ENCODE results near the gene TSPEAR.

The TSPEAR gene

DNA sequence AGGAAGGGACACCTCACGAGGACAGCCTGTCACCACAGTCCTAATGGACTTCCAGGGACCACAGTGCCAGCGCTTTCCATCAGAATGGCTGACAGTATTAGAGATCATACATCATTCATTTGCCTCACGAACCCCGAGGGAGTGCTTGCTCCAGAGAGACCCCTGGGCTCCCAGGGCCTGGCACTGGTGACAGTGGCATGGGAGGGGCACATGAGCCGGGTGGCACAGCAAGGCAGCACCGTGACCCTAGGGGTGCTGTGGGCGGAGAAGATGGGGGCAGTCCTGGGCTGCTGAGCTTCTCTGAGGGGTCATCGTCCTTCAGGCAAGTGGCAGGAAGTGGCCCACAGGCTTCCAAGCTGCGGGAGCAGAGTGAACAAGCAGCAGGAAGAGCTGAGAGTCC lies 16.4 kb upstream of the TSPEAR start:
- TF ChIP-seq SIN3A (IDR thresholded peaks at IDR 0.05; ENCODE audit: borderline replicate concordance, insufficient read depth, low read length) (no peak), POLR2AphosphoS5 (IDR thresholded peaks at IDR 0.05; ENCODE audit: low read depth, low read length) (no peak), FOXP2 (optimal IDR thresholded peaks at IDR 0.05; ENCODE audit: borderline replicate concordance, extremely low read depth, extremely low read length, insufficient read depth) (no peak), TAF1 (IDR thresholded peaks at IDR 0.05; ENCODE audit: borderline replicate concordance, insufficient read depth, low read length) (no peak)
- TF ChIP-seq, protein P1, sequence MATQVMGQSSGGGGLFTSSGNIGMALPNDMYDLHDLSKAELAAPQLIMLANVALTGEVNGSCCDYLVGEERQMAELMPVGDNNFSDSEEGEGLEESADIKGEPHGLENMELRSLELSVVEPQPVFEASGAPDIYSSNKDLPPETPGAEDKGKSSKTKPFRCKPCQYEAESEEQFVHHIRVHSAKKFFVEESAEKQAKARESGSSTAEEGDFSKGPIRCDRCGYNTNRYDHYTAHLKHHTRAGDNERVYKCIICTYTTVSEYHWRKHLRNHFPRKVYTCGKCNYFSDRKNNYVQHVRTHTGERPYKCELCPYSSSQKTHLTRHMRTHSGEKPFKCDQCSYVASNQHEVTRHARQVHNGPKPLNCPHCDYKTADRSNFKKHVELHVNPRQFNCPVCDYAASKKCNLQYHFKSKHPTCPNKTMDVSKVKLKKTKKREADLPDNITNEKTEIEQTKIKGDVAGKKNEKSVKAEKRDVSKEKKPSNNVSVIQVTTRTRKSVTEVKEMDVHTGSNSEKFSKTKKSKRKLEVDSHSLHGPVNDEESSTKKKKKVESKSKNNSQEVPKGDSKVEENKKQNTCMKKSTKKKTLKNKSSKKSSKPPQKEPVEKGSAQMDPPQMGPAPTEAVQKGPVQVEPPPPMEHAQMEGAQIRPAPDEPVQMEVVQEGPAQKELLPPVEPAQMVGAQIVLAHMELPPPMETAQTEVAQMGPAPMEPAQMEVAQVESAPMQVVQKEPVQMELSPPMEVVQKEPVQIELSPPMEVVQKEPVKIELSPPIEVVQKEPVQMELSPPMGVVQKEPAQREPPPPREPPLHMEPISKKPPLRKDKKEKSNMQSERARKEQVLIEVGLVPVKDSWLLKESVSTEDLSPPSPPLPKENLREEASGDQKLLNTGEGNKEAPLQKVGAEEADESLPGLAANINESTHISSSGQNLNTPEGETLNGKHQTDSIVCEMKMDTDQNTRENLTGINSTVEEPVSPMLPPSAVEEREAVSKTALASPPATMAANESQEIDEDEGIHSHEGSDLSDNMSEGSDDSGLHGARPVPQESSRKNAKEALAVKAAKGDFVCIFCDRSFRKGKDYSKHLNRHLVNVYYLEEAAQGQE (IDR thresholded peaks at IDR 0.05; ENCODE audit: insufficient read depth in 1 of 2, low read depth in 2 of 2, low read length in 2 of 2) = no peak

DNA sequence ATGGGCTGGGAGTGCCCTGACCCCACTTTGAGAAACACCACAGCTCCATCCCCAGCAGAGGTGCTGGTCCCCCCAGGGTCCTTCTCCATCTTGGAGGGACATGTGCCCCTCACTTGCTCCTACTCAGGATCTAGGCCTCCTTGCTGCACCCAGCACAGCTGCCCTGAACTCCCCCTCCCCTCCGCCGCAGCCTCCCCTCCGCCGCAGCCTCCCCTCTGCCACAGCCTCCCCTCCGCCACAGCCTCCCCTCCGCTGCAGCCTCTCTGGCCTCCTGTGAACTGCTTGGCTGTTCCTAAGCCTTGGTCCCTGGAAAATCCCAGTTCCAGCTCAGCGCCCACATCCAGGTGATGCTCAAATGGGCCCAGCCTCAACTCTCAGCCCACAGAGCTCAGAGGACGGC lies 15.9 kb upstream of the TSPEAR start:
- TF ChIP-seq TAF1 (IDR thresholded peaks at IDR 0.05; ENCODE audit: borderline replicate concordance, insufficient read depth, low read length) (no peak), SIN3A (IDR thresholded peaks at IDR 0.05; ENCODE audit: borderline replicate concordance, insufficient read depth, low read length) (no peak), POLR2AphosphoS5 (IDR thresholded peaks at IDR 0.05; ENCODE audit: low read depth, low read length) (no peak), FOXP2 (optimal IDR thresholded peaks at IDR 0.05; ENCODE audit: borderline replicate concordance, extremely low read depth, extremely low read length, insufficient read depth) (no peak)
- TF ChIP-seq, protein P1 (IDR thresholded peaks at IDR 0.05; ENCODE audit: insufficient read depth in 1 of 2, low read depth in 2 of 2, low read length in 2 of 2) = no peak

- TF ChIP-seq, protein P1 (IDR thresholded peaks at IDR 0.05; ENCODE audit: insufficient read depth in 1 of 2, low read depth in 2 of 2, low read length in 2 of 2) = no peak
- TF ChIP-seq SIN3A (IDR thresholded peaks at IDR 0.05; ENCODE audit: borderline replicate concordance, insufficient read depth, low read length) (no peak), FOXP2 (optimal IDR thresholded peaks at IDR 0.05; ENCODE audit: borderline replicate concordance, extremely low read depth, extremely low read length, insufficient read depth) (no peak), TAF1 (IDR thresholded peaks at IDR 0.05; ENCODE audit: borderline replicate concordance, insufficient read depth, low read length) (no peak)
Observed at GRCh38 chr21:44726826-44727225, 15.5 kb upstream of the TSPEAR start.

DNA sequence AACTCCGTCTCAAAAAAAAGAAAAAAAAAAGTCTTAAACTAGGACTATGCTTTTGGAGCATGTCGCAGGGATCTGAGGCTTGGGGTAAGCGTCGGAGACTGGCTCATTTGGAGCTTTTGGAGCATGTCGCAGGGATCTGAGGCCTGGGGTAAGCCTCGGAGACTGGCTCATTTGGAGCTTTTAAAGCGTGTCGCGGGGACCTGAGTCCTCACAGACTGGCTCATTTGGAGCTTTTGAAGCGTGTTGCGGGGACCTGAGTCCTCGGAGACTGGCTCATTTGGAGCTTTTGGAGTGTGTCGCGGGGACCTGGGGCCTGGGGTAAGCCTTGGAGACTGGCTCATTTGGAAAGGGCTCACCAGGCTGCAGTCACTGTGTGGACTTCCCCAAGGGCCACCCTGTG lies 13.6 kb upstream of the TSPEAR start:
- TF ChIP-seq TAF1 (IDR thresholded peaks at IDR 0.05; ENCODE audit: borderline replicate concordance, insufficient read depth, low read length) (no peak), SIN3A (IDR thresholded peaks at IDR 0.05; ENCODE audit: borderline replicate concordance, insufficient read depth, low read length) (no peak), POLR2AphosphoS5 (IDR thresholded peaks at IDR 0.05; ENCODE audit: low read depth, low read length) (no peak), FOXP2 (optimal IDR thresholded peaks at IDR 0.05; ENCODE audit: borderline replicate concordance, extremely low read depth, extremely low read length, insufficient read depth) (no peak)
- TF ChIP-seq, protein P1 (IDR thresholded peaks at IDR 0.05; ENCODE audit: insufficient read depth in 1 of 2, low read depth in 2 of 2, low read length in 2 of 2) = no peak

DNA sequence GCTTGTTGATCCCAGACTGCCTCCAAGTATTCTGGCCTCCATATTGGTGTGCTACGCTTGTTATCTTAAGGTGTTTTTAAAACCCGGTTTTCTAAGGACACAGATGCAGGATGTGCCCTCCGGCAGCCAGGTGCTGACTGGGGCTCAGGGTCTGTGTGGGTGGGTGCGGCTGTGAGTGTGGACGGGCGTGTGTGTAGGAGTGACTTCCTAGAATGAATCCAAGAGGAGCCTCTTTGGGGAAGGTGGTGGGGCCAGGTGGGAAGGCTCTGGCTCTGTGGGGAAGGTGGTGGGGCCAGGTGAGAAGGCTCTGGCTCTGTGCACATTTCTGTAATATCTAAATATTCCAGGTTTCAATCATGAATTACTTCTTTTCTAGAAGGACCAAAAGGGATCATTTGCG lies 12.8 kb upstream of the TSPEAR start:
- TF ChIP-seq SIN3A (IDR thresholded peaks at IDR 0.05; ENCODE audit: borderline replicate concordance, insufficient read depth, low read length) (no peak), FOXP2 (optimal IDR thresholded peaks at IDR 0.05; ENCODE audit: borderline replicate concordance, extremely low read depth, extremely low read length, insufficient read depth) (no peak), TAF1 (IDR thresholded peaks at IDR 0.05; ENCODE audit: borderline replicate concordance, insufficient read depth, low read length) (no peak), POLR2AphosphoS5 (IDR thresholded peaks at IDR 0.05; ENCODE audit: low read depth, low read length) (no peak)
- TF ChIP-seq, protein P1 (IDR thresholded peaks at IDR 0.05; ENCODE audit: insufficient read depth in 1 of 2, low read depth in 2 of 2, low read length in 2 of 2) = no peak

Data from PFSK-1 (cell line).